Measurements from ENCODE around the gene AAK1.
"Not testable (repeated sequence)": the region's sequence is repeated elsewhere in the genome, so short reads cannot be mapped to it uniquely, and the experiment has no call there.

The AAK1 gene

GRCh38 chr2:69434753-69435152 lies 208.8 kb downstream of the AAK1 start:
- H3K4me3 Mint-ChIP-seq: peak overlapping the region; percentile 57
- H3K27ac Mint-ChIP-seq: peak overlapping the region; percentile 66
- peaks cover 43% of the 10 kb centered on the region for H3K4me1 Mint-ChIP-seq (ENCODE audit: low read depth)
- peaks cover 5% of the 10 kb centered on the region for H3K36me3 Mint-ChIP-seq
- no peaks in the 10 kb centered on the region for H3K27me3 Mint-ChIP-seq
- H3K9me3 Mint-ChIP-seq (ENCODE audit: low read depth): no peaks in the 10 kb centered on the region

GRCh38 chr2:69429491-69430183 lies 213.9 kb downstream of the AAK1 start:
- Mint-ChIP-seq H3K27me3 (no peaks in the 10 kb centered on the region), H3K4me3 (no peak overlapping the region), H3K4me1 (ENCODE audit: low read depth) (peaks cover 16% of the 10 kb centered on the region), H3K27ac (no peak overlapping the region), H3K36me3 (peaks cover 1% of the 10 kb centered on the region), H3K9me3 (ENCODE audit: low read depth) (no peaks in the 10 kb centered on the region)

DNA sequence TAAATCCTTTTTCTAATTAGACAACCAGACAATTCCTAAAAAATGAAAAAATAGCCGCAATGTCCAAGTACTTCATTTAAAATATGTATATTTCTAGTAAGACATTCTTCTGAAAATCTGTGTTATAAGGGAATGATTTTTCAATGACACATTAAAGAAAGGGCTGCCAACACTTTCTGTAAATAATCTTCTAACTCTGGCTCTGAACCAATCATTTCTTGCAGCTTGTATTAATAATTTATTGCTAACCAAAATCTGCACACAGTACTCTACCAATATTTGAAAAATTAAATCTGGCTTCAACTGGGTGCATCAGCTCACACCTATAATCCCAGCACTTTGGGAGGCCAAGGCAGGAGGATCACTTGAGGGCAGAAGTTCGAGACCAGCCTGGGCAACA lies 214.6 kb downstream of the AAK1 start:
- H3K27me3 Mint-ChIP-seq: no peaks in the 10 kb centered on the region
- H3K4me1 Mint-ChIP-seq (ENCODE audit: low read depth): peaks cover 12% of the 10 kb centered on the region
- H3K36me3 Mint-ChIP-seq: no peaks in the 10 kb centered on the region
- no peak overlapping the region for H3K27ac Mint-ChIP-seq
- no peak overlapping the region for H3K4me3 Mint-ChIP-seq
- H3K9me3 Mint-ChIP-seq (ENCODE audit: low read depth): no peaks in the 10 kb centered on the region

DNA sequence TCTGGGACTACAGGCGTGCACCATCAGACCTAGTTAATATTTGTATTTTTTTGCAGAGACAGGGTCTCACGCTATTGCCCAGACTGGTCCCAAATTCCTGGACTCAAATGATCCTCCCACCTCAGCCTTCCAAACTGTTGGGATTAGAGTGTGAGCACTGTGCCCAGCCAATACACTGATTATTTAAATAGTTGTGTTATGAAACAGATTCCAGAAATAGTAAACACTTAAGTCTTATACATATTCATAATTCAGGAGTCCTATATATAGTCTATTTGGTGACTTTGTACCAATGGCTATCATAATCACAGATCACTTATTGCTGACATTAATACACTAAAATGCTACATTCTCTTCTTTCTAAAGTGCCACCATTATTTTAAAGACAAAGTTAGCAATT lies 219.1 kb downstream of the AAK1 start:
- Mint-ChIP-seq H3K4me1 (ENCODE audit: low read depth) (peaks cover 8% of the 10 kb centered on the region), H3K4me3 (no peak overlapping the region), H3K27ac (no peak overlapping the region), H3K27me3 (no peaks in the 10 kb centered on the region), H3K9me3 (ENCODE audit: low read depth) (no peaks in the 10 kb centered on the region), H3K36me3 (peaks cover 5% of the 10 kb centered on the region)

DNA sequence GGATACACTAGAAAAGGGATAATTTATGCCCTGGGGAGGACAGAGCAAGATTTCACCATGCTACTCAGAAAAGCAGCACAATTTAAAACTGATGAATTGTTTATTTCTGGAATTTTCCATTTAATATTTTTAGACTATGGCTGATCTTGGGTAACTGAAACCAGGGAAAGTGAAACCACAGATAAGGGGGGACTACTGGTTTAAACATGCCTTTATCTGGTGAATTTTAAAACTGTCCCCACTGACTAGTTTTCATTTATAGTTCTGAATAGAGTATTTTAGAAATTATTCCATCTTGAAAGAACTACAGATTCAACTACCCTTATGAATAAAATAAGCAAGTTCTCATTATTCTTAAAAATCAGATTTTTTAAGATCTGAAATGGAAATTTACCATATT lies 221.3 kb downstream of the AAK1 start:
- Mint-ChIP-seq H3K9me3 (ENCODE audit: low read depth) (no peaks in the 10 kb centered on the region), H3K36me3 (peaks cover 5% of the 10 kb centered on the region), H3K27ac (no peak overlapping the region), H3K4me1 (ENCODE audit: low read depth) (peaks cover 7% of the 10 kb centered on the region), H3K4me3 (no peak overlapping the region), H3K27me3 (no peaks in the 10 kb centered on the region)

- not testable (repeated sequence) for H3K36me3 Mint-ChIP-seq; H3K27me3 Mint-ChIP-seq; H3K9me3 Mint-ChIP-seq (ENCODE audit: low read depth); H3K27ac Mint-ChIP-seq; H3K4me1 Mint-ChIP-seq (ENCODE audit: low read depth); H3K4me3 Mint-ChIP-seq
Measured at GRCh38 chr2:69419111-69419510, 224.4 kb downstream of the AAK1 start.

DNA sequence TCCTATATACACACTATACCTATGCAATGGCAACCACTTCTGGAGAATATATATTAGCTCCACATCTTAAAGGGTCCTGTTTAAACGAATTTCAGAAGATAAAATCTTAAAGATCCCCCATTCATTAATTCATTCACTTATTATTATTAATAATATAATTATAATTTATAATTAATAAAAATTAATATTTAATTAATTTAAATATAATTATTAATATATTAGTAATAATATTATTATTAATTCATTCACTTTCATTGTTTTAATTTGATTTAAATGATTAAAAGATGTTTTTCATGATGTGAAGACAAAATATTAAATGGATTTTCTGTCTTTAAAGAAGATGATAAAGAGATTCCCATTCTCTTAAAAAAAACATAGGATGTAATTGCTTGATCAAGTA lies 227.4 kb downstream of the AAK1 start:
- H3K9me3 Mint-ChIP-seq (ENCODE audit: low read depth): no peaks in the 10 kb centered on the region
- no peak overlapping the region for H3K27ac Mint-ChIP-seq
- peaks cover 6% of the 10 kb centered on the region for H3K4me1 Mint-ChIP-seq (ENCODE audit: low read depth)
- no peak overlapping the region for H3K4me3 Mint-ChIP-seq
- no peaks in the 10 kb centered on the region for H3K27me3 Mint-ChIP-seq
- peaks cover 7% of the 10 kb centered on the region for H3K36me3 Mint-ChIP-seq

Data from activated naive CD8-positive, alpha-beta T cell (primary cell).